Esophagus (tissue), 2 donors: ENCODE results near the gene ACRBP. TPM values are rescaled to one million over a fixed set of nuclear protein-coding genes. Genes with fewer than 3 reads are reported as not detected.

ENCODE experiments used
- H3K27ac ChIP-seq, 2 donors: one replicate each; pipeline ENCODE4 v1.5.1; 2013; ENCODE audit warnings: low read depth in 2 of 2, mild to moderate bottlenecking in 2 of 2, inconsistent platforms in 1 of 2, low read length in 1 of 2, moderate library complexity in 1 of 2
- H3K27me3 ChIP-seq, 2 donors: one replicate each; pipeline ENCODE4 v1.6.1; 2013; ENCODE audit warnings: low read length in 2 of 2, control low read depth in 1 of 2, mild to moderate bottlenecking in 1 of 2; ENCODE audit not compliant: insufficient read depth in 2 of 2, control insufficient read depth in 1 of 2
- H3K36me3 ChIP-seq, 2 donors: one replicate each; pipeline ENCODE4 v1.6.1; 2013; ENCODE audit warnings: low read length in 1 of 2; ENCODE audit not compliant: control insufficient read depth in 2 of 2, insufficient read depth in 2 of 2
- H3K4me1 ChIP-seq, 2 donors: one replicate each; pipeline ENCODE4 v1.6.1; 2013; ENCODE audit warnings: low read length in 1 of 2; ENCODE audit not compliant: control insufficient read depth in 2 of 2, insufficient read depth in 2 of 2
- H3K4me3 ChIP-seq, 2 donors: one replicate each; pipeline ENCODE4 v1.5.1; 2013; ENCODE audit warnings: low read length in 2 of 2, mild to moderate bottlenecking in 2 of 2, low read depth in 1 of 2, moderate library complexity in 1 of 2
- H3K9me3 ChIP-seq, 2 donors: one replicate each; pipeline ENCODE4 v1.6.1; 2013; ENCODE audit warnings: mild to moderate bottlenecking in 2 of 2, low read depth in 1 of 2, low read length in 1 of 2, moderate library complexity in 1 of 2; ENCODE audit not compliant: control insufficient read depth in 2 of 2, insufficient read depth in 1 of 2
- WGBS, 2 donors: extraction: QIAGEN DNeasy Blood & Tissue Kit; methylation state at CpG; one replicate each; pipeline ENCODE4 v1.1.7; 2013; 5-methylcytosine and 5-hydroxymethylcytosine counted together
- polyA plus RNA-seq, 2 donors: library from polyadenylated mRNA; stranded (reverse); fragments of 200-250 nt; gene quantifications; one replicate each; pipeline ENCODE4 v1.2.3, GENCODE V29; 2013
- donor health status: healthy with polysubstance abuse.
- donor health status: Bipolar disorder and iron deficiency.

ACRBP gene
- polyA plus RNA-seq, 2 donors: 0.32 to 0.84 TPM

DNA sequence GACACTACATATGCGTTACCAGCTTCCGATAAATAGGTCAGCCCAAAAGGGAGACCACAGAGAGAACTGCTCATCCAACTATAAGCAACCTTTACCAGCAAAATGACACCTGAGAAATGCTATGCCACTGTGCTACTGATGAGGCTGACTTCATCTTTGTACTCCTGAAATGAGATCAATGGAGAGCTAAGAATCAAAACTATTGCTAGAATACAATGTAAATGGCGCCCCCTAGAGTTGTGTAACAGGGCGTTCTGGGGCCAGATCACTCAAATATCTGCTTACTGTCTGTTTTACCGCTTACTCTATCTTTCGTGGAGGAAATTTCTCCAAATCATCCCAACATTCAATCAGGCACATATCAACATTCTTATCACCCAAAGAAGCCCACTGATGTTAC lies 37.4 kb upstream of the ACRBP start:
- no peaks in the 10 kb centered on the region for H3K27me3 ChIP-seq
- peaks cover 3 to 6% of the 10 kb centered on the region in 2 donors for H3K4me1 ChIP-seq
- H3K36me3 ChIP-seq: peaks cover 0 to 4% of the 10 kb centered on the region in 2 donors
- H3K27ac ChIP-seq: no peak overlapping the region
- no peaks in the 10 kb centered on the region for H3K9me3 ChIP-seq
- WGBS, 2 donors: 63% methylated on average over 6 of the region's 6 CpGs
- H3K4me3 ChIP-seq: no peak overlapping the region

DNA sequence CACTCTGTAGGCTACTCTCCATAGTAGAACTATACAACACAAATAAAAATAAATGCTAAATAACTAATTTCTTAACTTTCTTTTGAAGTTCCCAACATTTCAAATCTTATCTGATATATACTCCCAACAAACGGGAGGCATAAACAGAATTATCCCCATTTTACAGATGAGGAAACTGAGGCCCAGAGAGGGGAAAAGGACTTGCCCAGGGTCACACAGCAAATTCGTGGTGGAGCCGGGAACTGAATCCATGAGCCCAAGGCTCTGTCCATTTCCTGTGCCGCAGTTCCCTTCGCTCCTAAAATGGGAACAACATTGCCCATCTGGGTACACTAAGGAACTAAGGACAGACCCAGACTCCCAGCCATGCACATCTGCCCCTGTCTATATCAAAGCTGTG lies 29.7 kb upstream of the ACRBP start:
- H3K27me3 ChIP-seq: no peaks in the 10 kb centered on the region
- peaks cover 23 to 38% of the 10 kb centered on the region in 2 donors for H3K36me3 ChIP-seq
- H3K4me3 ChIP-seq: no peak overlapping the region
- no peaks in the 10 kb centered on the region for H3K9me3 ChIP-seq
- no peak overlapping the region for H3K27ac ChIP-seq
- H3K4me1 ChIP-seq: no peaks in the 10 kb centered on the region
- 96 to 98% methylated on average over 5 of the region's 5 CpGs for WGBS, 2 donors

DNA sequence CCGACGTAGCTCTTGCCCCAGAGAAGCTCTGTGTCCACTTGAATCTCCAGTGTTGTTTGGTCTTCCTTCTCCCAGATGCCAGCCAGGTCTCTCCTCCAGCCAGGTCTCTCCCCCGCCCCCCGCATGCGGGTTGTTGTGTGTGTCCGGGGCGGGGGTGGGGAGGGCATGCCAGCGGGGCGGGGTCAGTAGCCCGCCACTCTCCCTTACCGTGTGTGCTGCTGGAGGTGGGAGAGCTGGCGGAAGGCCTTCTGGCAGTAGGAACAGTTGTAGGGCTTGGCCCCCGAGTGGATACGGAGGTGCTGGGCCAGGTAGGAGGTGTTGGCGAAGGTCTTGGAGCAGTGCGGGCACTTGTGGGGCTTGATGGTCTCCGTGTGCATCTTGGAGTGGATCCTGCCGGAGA lies 24.9 kb upstream of the ACRBP start:
- H3K27me3 ChIP-seq: no peaks in the 10 kb centered on the region
- H3K9me3 ChIP-seq: no peaks in the 10 kb centered on the region
- no peak overlapping the region for H3K27ac ChIP-seq
- H3K4me1 ChIP-seq: no peaks in the 10 kb centered on the region
- WGBS, 2 donors: 86 to 88% methylated on average over 17 to 18 of the region's 18 CpGs
- peaks cover 30 to 52% of the 10 kb centered on the region in 2 donors for H3K36me3 ChIP-seq
- H3K4me3 ChIP-seq: no peak overlapping the region

DNA sequence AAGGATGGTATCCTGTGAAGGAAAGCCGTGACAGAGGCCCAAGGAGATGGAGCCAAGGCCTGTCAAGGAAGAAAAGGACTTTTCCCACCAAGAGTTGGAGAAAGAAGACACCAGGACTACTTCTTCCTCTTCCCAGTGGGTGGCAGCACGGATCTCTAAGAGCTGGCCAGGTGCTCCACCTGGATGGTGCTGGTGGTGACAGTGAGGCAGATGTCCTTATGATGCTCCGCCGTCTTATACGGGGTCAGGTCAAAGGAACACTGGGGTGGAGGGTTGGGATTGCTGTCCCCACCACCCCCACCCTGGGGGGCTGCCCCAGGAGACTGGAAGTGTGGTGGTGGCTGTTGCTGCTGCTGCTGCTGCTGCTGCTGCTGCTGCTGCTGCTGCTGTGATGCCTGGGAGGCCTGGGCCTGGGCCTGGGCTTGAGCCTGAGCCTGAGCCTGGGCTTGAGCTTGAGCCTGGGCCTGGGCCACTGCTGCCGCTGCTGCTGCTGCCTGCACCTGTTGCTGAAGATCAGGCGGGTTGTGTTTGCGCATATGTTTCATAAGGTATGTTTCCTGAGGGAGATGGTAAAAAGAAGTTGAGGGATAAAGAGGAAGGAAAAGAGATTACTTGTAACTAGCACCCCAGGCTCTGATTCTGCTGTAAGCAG lies 20.5 kb upstream of the ACRBP start:
- H3K27me3 ChIP-seq: no peaks in the 10 kb centered on the region
- no peaks in the 10 kb centered on the region for H3K9me3 ChIP-seq
- WGBS, 2 donors: 78 to 82% methylated on average over 8 of the region's 8 CpGs
- peaks cover 24 to 40% of the 10 kb centered on the region in 2 donors for H3K36me3 ChIP-seq
- no peak overlapping the region for H3K4me3 ChIP-seq
- H3K4me1 ChIP-seq: no peaks in the 10 kb centered on the region
- H3K27ac ChIP-seq: no peak overlapping the region

DNA sequence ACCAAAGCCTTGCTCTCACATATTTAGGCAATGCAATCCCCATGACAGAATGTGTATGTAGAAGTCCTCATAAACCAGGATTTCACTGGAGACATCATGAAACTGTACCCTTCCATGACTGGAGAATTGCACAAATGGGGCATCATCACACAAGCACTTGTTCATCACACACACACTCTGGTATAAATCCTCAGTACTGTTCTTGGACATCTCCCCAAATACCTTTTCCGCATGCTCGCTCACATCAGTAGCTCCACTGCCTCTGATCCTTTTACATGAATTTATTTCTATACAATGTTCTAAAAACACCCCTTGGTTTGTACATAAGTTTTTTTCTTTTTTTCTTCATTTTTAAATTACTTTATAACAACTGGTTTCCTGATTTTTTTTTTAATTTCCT lies 19.0 kb upstream of the ACRBP start:
- no peak overlapping the region for H3K27ac ChIP-seq
- H3K9me3 ChIP-seq: no peaks in the 10 kb centered on the region
- peaks cover 19 to 27% of the 10 kb centered on the region in 2 donors for H3K36me3 ChIP-seq
- H3K4me3 ChIP-seq: no peak overlapping the region
- no peaks in the 10 kb centered on the region for H3K27me3 ChIP-seq
- no peaks in the 10 kb centered on the region for H3K4me1 ChIP-seq
- WGBS, 2 donors: 95 to 97% methylated on average over 2 of the region's 2 CpGs

DNA sequence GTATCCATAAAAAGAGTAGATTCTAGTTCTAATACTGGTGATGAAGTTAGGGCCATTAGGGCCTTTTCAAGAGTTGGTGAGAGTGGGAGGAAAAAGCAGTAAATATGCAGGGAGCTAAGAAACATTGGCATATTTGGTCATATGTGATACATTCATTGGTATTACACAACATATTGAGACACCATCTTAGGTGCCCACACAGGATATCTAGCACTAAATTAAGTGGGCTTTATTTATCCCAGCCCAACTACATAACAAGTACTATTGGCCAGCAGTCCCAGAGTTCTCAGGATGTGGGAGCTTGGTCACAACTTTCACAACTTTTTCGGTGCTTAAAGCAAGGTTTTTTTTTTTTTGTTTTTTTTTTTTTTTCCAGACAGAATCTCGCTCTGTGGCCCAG lies 17.7 kb upstream of the ACRBP start:
- H3K27me3 ChIP-seq: no peaks in the 10 kb centered on the region
- H3K9me3 ChIP-seq: no peaks in the 10 kb centered on the region
- no peaks in the 10 kb centered on the region for H3K4me1 ChIP-seq
- no peak overlapping the region for H3K27ac ChIP-seq
- H3K4me3 ChIP-seq: no peak overlapping the region
- H3K36me3 ChIP-seq: peaks cover 12 to 17% of the 10 kb centered on the region in 2 donors
- WGBS, 2 donors: 76 to 84% methylated on average over 2 of the region's 2 CpGs

DNA sequence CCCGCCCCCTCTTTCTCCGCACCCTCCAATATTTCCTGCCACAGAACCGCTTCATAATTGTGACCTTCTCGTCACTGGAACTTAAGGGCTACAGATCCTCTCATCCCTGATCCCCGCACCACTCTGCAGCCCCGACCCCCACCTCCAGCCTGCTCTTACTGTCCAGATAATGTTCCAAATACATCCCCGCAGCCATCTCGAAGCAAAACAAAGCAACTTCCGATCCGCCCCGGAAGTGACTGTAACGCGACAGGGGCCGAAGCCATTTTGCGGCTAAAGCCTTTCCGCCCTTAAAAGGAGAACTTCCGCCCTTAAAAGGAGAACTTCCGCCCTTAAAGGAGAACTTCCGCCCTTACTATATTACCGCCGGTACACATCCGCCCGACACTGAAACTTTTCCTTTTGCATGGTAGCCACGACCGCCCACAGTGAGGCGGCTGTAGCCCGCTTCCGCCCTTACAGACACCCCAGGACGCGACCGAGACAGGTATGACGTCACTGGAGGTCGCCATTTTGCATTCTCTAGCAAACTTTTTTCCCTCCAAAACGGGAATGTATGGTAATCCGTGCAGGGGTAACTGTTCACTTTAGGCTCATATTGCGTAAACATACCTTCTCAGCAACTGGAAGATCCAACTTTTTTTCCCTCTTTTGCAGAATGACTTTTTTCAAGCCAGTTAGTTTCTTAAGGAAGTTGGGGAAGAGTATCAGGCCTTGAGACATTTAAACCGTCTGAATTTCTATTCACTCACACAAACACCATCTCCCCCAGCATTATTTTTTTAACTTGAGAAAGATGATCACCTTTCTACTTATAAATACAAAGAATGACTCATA lies 15.9 kb upstream of the ACRBP start, which contains the start of gene ING4:
Gene ING4, minus strand, starts transcription at position 214 of the 837 bp plus-strand sequence. Its CDS starts 18 bp downstream, at position 196.
- peak within 1 kb of the TSS; percentile 86 to 94 for H3K27ac ChIP-seq
- H3K9me3 ChIP-seq: no peaks in the 10 kb centered on the region
- peak within 1 kb of the TSS; percentile 73 to 91 for H3K4me3 ChIP-seq
- no peaks in the 10 kb centered on the region for H3K27me3 ChIP-seq
- peaks cover 11 to 12% of the 10 kb centered on the region in 2 donors for H3K36me3 ChIP-seq
- H3K4me1 ChIP-seq: no peaks in the 10 kb centered on the region
- 2 to 3% methylated on average over 37 of the region's 37 CpGs for whole genome bisulfite sequencing, 2 donors

DNA sequence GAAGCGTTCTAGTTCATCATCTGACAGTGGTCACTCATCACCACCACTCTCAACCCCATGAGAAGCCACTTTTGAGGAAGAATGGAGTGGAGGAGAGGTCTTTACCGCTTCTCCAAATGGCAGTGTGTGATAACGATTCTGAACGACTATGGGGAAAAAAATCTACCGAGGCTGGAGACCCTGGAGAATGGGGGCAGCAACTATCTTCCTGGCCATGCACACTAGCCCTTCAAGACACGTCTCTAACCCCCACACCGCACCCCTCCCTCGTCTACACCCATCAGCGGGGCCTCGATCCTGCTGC lies 15.3 kb upstream of the ACRBP start:
- no peaks in the 10 kb centered on the region for H3K27me3 ChIP-seq
- peak overlapping the region; percentile 73 to 91 for H3K4me3 ChIP-seq
- H3K4me1 ChIP-seq: no peaks in the 10 kb centered on the region
- H3K27ac ChIP-seq: peak overlapping the region; percentile 43 to 94
- H3K9me3 ChIP-seq: no peaks in the 10 kb centered on the region
- H3K36me3 ChIP-seq: peaks cover 6 to 7% of the 10 kb centered on the region in 2 donors
- 0 to 2% methylated on average over 10 of the region's 10 CpGs for WGBS, 2 donors

DNA sequence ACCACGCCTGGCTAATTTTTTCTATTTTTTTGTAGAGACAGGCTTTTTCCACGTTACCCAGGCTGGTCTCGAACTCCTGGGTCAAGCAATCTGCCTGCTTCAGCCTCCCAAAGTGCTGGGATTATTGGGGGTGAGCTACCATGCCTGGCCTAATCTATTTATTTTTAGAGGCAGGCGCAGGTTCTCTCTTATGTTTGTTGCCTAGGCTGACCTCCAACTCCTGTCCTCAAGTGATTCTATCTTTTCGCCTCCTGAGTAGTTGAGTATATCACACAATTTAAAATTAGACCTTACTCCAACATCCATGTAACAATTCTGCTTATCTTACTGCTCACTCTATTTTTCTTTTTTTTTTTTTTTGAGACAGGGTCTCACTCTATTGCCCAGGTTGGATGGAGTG lies 6.8 kb upstream of the ACRBP start:
- Histone ChIP-seq H3K4me3 (no peak overlapping the region), H3K9me3 (no peaks in the 10 kb centered on the region), H3K27me3 (no peaks in the 10 kb centered on the region), H3K27ac (no peak overlapping the region), H3K4me1 (no peaks in the 10 kb centered on the region), H3K36me3 (peaks cover 20 to 22% of the 10 kb centered on the region in 2 donors)
- WGBS, 2 donors: 92 to 98% methylated on average over 5 of the region's 5 CpGs
